ENCODE results near the gene UGT1A9. TPM values are rescaled to one million over a fixed set of nuclear protein-coding genes. Genes with fewer than 3 reads are reported as not detected.

Gene UGT1A9
- total RNA-seq, 4 donors from 2014 or later: not detected

DNA sequence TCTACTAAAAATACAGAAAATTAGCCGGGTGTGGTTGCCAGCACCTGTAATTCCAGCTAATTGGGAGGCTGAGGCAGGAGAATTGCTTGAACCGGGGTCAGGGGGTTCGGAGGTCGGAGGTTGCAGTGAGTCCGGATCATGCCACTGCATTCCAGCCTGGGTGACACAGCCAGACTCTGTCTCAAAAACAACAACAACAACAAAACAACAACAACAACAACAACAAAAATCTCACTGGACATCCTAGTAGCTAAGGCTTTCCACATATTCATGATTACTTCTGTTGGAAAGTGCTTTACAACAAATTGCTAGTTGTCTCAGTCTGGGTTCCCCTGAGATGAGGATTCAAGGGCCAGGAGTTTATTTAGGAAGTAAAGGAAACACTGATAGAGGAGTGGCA is 102.2 kb downstream of the UGT1A9 start:
- no peaks in the 10 kb centered on the region for H3K9me3 ChIP-seq

DNA sequence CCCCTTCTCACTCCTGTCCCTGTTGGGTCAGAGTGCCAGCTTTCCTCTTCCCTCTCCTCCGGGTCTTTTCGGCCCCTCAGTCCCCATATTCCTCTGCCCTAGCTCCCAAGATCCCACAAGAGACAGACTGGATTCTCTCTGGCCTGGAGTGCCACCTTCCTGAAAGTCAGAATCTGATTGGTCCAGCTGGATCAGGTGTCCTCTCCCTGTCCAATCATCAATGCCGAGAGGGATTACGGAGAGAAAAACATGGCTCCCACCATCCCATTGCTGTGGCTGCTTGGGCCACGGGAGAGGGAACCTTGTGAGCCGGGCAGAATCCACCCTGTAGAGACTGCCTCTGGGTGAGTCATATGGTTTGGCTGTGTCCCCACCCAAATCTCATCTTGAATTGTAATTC is 103.7 kb downstream of the UGT1A9 start:
- Histone ChIP-seq H3K4me3 (replicated peaks in 1 of 3) (no peak overlapping the region), H3K36me3 (no peaks in the 10 kb centered on the region), H3K9me3 (no peaks in the 10 kb centered on the region), H3K27me3 (no peaks in the 10 kb centered on the region), H3K27ac (no peak overlapping the region), H3K4me1 (no peaks in the 10 kb centered on the region)
- TF ChIP-seq POLR2A (IDR thresholded peaks at IDR 0.05): no peak
- TF ChIP-seq, protein P1, sequence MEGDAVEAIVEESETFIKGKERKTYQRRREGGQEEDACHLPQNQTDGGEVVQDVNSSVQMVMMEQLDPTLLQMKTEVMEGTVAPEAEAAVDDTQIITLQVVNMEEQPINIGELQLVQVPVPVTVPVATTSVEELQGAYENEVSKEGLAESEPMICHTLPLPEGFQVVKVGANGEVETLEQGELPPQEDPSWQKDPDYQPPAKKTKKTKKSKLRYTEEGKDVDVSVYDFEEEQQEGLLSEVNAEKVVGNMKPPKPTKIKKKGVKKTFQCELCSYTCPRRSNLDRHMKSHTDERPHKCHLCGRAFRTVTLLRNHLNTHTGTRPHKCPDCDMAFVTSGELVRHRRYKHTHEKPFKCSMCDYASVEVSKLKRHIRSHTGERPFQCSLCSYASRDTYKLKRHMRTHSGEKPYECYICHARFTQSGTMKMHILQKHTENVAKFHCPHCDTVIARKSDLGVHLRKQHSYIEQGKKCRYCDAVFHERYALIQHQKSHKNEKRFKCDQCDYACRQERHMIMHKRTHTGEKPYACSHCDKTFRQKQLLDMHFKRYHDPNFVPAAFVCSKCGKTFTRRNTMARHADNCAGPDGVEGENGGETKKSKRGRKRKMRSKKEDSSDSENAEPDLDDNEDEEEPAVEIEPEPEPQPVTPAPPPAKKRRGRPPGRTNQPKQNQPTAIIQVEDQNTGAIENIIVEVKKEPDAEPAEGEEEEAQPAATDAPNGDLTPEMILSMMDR (IDR thresholded peaks at IDR 0.05): no peak
- 89 to 97% methylated on average over 4 to 6 of the region's 6 CpGs for WGBS, 2 donors
- DNase-seq: no peak
- intact Hi-C loops (cut with DNase I): no loop called here

More for the DNA sequence above, 102.2 kb downstream of the UGT1A9 start:
- WGBS, 2 donors: 86 to 99% methylated on average over 5 of the region's 5 CpGs
- Histone ChIP-seq H3K36me3 (no peaks in the 10 kb centered on the region), H3K27me3 (no peaks in the 10 kb centered on the region), H3K4me1 (no peaks in the 10 kb centered on the region), H3K27ac (no peak overlapping the region), H3K4me3 (replicated peaks in 1 of 3) (no peak overlapping the region)
- intact Hi-C loops (cut with DNase I): no loop called here
- no peak for TF ChIP-seq POLR2A (IDR thresholded peaks at IDR 0.05)
- TF ChIP-seq, protein P1 (IDR thresholded peaks at IDR 0.05): no peak
- DNase-seq: no peak

DNA sequence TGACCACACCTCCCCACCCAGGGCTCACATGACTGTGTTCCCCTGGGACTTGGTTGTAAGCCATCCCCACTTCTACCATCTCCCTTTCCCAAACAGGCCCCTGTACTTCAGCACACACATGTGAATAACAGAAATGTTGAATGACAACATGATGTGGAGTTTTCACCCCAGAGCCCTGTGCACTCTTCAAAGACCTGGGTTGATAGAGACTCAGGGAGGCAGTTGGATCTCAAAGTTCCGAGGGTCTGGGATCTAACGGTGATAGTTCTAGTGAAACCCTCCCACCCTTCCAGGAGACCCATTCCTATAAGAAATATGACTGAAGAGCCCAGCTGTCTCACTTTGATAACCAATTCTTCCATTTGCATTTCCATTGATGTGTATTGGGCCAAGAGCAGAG is 106.3 kb downstream of the UGT1A9 start, which contains the start of gene MROH2A:
TSS of gene MROH2A (plus strand) at position 301 of the 400 bp plus-strand sequence. CDS start 1,029 bp downstream, outside the sequence.
- no peaks in the 10 kb centered on the region for H3K27me3 ChIP-seq
- H3K9me3 ChIP-seq: no peaks in the 10 kb centered on the region
- intact Hi-C loops (cut with DNase I): no loop called here
- H3K4me1 ChIP-seq: no peaks in the 10 kb centered on the region
- no peak for TF ChIP-seq POLR2A (IDR thresholded peaks at IDR 0.05)
- TF ChIP-seq, protein P1 (IDR thresholded peaks at IDR 0.05): no peak
- no peak within 1 kb of the TSS for H3K4me3 ChIP-seq (replicated peaks in 1 of 3)
- no peak for DNase-seq
- H3K27ac ChIP-seq: no peak within 1 kb of the TSS
- H3K36me3 ChIP-seq: no peaks in the 10 kb centered on the region
- 89 to 92% methylated on average over 2 of the region's 2 CpGs for WGBS, 2 donors

DNA sequence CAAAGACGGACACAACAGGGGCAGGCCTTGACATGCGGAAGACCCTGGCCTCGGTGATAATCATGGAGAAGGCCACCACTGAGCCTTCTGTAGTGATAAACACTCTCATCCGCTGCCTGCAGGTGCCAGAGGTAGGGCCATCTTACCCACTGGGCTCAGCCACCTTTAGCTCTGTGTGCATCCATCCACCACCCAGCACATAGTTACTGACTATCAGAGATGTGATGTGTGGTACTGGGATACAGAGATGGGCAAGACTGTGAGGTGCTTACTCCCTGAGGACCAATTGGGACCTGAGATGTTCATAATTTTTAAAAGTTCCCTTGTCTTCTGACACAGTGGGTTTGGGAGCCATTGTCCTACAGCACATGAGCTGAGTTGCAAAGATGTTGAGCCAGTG is 108.0 kb downstream of the UGT1A9 start:
- no peak overlapping the region for H3K4me3 ChIP-seq (replicated peaks in 1 of 3)
- no peaks in the 10 kb centered on the region for H3K4me1 ChIP-seq
- H3K9me3 ChIP-seq: no peaks in the 10 kb centered on the region
- H3K27ac ChIP-seq: no peak overlapping the region
- intact Hi-C loops (cut with DNase I): no loop called here
- no peaks in the 10 kb centered on the region for H3K36me3 ChIP-seq
- H3K27me3 ChIP-seq: no peaks in the 10 kb centered on the region
- DNase-seq: no peak
- WGBS, 2 donors: 93 to 94% methylated on average over 3 to 4 of the region's 4 CpGs
- TF ChIP-seq POLR2A (IDR thresholded peaks at IDR 0.05): no peak
- TF ChIP-seq, protein P1 (IDR thresholded peaks at IDR 0.05): no peak

DNA sequence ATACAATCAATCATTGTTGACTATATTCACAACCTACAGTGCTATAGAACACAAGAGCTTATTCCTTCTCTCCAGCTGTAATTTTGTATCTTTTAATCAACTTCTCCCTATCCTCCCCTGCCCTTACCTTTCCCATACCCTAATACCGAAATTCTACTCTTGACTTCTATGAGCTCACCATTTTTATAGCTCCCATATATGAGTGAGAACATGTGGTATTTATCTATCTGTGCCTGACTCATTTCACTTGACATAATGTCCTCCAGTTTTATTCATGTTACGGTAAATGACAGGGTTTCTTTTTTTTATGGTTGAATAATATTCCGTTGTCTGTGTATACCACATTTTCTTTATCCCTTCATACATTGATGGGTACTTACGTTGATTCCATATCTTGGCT is 109.1 kb downstream of the UGT1A9 start:
- Histone ChIP-seq H3K4me3 (replicated peaks in 1 of 3) (no peak overlapping the region), H3K4me1 (no peaks in the 10 kb centered on the region), H3K27ac (no peak overlapping the region), H3K36me3 (no peaks in the 10 kb centered on the region), H3K27me3 (no peaks in the 10 kb centered on the region), H3K9me3 (no peaks in the 10 kb centered on the region)
- WGBS, 2 donors: 88 to 89% methylated on average over 4 of the region's 4 CpGs
- no peak for DNase-seq
- intact Hi-C loops (cut with DNase I): no loop called here
- TF ChIP-seq POLR2A (IDR thresholded peaks at IDR 0.05): no peak
- TF ChIP-seq, protein P1 (IDR thresholded peaks at IDR 0.05): no peak

Measured in thyroid gland (tissue), 4 donors.